ENCODE measurements around the gene CCL2.
"Not testable (repeated sequence)": the region's sequence is repeated elsewhere in the genome, so short reads cannot be mapped to it uniquely, and the experiment has no call there.

The CCL2 gene

DNA sequence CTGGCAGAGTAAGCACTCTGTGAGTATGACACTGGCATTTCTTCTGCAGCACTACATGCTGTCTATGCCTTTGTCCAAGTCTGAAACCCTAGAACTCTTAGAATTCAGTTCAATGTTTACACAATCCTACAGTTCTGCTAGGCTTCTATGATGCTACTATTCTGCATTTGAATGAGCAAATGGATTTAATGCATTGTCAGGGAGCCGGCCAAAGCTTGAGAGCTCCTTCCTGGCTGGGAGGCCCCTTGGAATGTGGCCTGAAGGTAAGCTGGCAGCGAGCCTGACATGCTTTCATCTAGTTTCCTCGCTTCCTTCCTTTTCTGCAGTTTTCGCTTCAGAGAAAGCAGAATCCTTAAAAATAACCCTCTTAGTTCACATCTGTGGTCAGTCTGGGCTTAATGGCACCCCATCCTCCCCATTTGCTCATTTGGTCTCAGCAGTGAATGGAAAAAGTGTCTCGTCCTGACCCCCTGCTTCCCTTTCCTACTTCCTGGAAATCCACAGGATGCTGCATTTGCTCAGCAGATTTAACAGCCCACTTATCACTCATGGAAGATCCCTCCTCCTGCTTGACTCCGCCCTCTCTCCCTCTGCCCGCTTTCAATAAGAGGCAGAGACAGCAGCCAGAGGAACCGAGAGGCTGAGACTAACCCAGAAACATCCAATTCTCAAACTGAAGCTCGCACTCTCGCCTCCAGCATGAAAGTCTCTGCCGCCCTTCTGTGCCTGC lies at the start of gene CCL2:
Gene CCL2 (plus strand): TSS at position 635 of the 730 bp plus-strand sequence. CDS start 65 bp downstream, at position 700.
- no peak for DNase-seq

DNA sequence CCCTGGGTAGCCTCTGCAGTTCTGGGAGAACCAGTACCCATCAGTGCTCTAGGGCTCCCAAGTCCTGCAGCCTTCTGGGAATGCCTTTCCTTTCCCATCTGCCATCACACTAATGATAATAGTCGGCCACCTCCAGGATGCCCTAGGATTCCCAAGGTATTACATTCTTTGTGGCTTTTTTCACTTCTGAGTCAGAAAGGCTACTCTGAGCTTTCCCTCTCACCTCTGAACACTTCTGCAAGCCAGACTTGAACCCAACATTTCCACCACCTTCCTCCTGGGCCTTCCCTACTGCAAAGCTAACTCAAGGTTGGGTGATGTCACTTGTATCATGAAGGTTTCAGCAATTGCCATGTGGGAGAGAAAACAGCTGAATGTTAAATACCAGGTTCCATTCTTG lies 49.7 kb upstream of the CCL2 start:
- no peak for DNase-seq

DNA sequence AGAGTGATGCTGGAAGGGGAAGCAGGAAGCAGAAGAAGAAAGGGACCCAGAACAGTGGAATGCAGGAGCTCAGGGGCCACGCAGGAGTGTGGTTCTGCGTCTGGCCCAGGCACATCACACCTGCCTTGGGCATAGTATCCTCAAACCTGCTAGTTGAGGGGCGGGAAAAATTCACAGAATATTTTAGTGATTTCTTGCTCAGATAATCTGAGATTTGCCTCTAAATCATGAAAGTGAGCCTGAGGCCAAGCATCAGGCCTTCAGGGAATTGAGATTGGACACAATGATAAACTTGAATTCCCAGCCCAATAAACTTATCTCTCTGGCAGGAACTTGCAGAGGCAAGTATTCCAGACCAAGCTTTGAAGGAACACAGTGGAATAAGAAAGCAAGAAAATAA lies 48.5 kb upstream of the CCL2 start:
- no peak for DNase-seq

DNA sequence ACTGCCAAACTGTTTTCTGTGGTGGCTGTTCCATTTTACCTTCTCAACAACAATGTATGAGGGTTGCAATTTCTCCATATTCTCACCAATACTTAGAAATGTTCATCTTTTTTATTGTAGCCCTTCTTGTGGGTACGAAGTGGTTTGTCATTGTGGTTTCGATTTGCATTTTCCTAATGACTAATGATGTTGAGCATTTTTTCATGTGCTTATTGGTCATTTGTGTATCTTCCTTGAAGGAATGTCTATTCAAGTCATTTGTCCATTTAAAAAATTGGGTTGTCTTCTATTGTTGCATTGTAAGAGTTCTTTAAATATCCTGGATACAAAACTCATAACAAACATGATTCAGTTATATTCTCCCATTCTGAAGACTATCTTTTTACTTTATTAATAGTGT lies 47.5 kb upstream of the CCL2 start:
- DNase-seq, result no peak

DNA sequence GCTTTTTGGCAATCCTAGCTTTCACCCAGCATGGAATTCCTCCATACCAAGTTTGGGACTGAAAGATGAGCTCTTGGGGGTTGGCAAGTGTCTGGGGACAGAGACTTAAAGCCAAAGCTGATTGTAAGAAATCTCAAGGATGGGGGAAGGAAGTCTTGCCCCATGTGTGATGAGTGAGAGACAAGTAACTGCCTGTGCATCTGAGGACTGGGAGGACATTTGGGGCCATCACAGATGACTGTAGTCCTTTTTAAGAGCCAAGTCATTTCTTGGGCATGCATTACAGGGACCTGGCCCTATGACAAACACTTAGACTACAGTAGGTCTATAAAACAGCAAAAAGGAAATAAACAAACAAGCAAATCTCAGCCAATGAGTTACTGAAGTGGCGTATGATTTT lies 36.3 kb upstream of the CCL2 start:
- DNase-seq, result no peak

DNA sequence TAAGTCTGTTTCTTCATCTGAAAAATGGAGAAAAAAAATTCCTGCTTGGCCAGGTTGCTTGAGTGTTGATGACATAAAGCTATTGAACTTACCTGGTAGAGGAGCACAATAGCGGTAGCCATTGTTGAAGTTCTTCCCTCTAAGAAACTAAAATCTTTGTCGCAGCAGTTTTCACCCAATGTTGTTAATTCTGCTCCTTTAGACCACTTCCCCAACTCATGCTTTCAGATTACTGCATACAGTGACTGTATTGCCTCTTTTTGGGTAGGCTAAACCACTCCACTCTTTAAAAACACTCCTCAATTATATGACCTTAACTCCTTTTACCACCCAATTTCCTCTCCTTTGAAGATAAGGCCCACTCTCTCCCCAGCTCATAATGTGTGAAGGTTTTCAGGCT lies 35.7 kb upstream of the CCL2 start:
- DNase-seq, result no peak

DNA sequence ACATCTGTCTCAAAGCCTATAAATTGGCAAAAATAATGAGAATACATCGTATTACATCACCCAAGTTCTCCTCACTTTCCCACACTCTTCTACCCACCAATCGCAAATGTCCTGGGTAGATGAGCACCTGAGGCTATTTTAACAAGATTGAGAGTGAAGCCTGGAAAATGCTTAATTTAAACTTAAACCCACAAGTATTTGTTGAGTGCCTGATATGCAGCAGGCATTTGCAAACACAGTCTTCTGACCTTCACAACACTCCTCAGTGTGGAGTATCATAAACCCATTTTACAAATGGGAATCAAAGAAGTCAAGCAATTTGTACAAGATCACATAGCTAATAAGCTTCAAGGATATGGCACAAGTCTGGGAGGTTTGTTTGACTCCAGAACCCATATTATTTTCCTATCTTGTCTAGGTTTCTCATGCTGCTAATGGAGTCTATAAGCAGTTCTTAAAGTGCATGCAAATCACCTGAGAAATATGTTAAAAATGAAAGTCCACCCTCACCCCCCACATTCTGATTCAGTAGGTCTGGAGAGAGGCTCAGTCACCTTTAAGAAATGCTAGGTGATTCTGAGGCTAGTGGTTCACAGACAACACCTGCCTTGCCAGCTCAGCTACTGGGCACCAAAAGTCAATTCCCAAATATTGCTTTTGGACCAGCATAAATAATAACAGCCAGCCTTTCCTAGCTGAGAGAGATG lies 34.9 kb upstream of the CCL2 start:
- DNase-seq, result no peak

DNA sequence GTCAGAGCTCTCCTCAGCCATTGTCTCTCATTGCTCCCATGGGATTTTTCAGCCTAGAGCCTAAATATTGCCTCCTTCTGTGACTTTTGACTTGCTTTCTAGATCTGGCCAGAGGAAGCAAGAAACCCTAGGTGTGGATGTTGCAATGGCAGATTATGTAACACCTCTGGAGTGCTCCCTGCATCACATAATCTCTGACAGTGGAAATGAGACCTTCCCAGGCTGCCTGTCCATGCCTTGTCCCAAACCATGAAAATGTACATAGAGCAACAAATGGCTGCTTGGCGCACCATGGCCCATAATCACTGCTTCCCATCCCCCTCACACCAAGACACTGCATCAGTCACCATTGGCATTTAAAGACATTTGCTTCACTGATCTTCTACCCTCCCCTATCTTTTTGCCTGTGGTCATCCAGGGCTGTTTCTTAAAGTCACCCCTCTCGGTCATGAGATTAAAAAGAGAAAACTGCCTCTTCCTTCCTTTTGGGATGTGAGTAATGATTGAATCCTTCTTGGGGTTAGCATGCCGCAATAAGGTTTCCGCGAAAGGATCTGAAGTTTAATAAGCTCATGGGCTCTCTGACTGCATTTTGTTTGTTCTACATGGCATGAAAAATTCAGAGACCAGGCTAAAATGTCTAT lies 34.2 kb upstream of the CCL2 start:
- no peak for DNase-seq

DNA sequence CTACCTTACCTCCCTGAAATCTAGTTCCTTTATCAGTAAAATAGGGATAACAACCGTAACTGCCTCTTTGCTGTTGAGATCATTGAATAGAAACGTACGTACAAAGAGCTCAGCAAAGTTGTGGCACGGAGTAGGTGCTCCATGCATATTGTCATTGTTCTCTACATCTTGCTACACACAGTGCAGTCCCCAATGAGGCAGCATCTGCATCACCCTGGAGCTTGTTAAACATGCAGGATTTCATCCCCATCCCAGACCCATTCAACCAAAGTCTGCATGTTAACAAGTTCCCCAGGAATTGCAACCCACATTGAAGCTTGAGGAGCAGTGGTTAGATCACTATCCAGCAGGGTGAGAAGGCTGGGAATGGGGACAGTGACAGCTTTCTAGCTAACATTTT lies 33.7 kb upstream of the CCL2 start:
- no peak for DNase-seq

DNA sequence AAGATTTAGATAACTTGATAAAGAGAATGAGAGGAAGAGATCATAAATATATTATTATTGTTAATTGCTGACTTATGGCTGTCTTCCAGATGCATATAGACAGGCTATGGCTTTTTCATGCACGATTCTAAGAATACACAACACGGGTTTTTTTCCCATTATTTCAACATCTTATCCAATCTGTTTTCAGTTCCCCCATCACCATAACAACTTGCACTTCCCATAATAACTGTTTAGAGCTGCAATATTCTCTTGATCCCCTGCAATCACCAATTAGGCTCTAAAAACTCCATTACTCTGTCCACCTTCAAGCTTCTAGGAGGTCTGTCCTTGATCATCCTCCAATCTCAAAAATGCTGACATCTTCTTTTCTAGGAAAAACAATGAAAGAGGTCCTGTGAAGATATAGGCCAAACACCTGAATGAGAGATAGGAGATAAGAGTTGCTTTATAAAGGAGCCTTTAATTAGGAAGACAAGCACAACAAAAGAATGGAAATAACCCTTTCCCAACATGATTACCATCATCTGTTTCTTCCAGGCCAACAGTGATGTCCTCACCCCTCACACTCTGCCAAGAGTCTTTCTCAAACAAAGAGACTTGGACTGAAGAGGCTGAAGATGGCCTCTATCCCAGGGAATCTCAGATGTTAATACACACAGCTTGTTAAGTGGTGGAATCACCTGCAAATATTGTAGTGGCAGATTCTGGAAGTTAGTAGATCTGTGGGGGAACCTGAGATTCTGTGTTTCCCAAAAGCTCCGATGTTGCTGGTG lies 32.2 kb upstream of the CCL2 start:
- DNase-seq, result no peak

DNA sequence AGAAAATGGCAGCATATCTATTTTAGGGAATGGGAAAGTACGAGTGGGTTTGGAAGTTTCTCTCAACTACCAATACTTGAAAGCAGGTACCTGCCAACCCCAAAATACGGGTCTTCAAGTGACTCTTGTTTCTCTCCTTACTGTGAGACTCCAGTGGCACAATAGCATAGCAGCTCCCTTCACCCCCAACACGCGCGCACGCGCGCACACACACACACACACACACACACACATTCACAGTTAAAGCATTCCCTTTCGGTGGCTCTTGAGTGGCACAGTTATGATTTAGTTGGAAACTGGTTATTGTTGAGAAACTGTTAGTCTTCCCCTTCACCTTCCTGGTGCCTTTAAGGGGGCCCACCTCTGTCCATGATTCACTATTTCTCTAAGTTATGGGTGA lies 30.0 kb upstream of the CCL2 start:
- DNase-seq, result no peak

DNA sequence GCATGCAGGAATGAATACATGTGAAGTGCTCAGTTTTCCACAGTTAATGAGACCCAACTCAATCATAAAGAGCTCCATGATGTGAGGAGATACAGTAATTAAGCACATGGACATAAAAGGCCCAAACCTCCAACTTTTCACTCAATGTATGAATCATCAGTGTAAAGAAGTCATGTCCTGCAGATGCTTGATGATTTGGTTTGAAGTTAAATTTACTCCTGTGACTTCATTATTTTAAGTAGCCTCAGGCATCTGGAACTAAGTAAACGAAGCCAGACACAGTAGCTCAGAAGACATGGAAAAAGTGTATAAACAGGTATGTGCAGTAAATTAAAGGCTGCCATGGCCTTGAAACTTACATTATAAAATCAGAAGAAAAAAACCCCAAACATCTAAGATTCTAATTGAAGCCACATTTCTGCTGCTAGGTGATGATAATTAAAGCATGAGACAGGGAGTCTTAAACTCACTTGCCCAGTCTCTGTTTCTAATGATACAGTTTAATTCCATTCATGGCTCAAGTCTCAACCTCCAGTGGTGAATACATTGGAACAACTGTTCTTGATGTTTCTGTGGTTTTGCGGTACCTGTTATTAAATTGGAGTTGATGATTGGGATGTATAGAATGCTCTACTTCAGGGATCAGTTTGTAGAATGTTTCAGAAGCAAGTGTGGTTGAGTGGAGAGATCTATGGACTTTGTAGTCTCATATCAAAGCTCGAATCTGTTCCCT lies 28.9 kb upstream of the CCL2 start:
- no peak for DNase-seq

DNA sequence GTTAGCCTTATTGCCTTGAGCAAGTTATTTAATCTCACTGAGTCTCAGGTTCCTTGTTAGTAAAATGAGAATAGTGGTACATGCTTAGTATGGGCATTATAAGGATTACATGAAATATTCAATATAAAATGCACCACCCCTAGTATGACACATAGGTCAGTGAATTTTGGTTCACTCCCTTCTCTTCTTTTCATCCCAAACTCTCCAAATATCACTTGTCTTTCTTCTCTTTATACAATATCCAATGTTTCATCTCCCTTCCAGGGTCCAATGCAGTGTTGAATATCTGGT lies 28.4 kb upstream of the CCL2 start:
- no peak for DNase-seq

DNA sequence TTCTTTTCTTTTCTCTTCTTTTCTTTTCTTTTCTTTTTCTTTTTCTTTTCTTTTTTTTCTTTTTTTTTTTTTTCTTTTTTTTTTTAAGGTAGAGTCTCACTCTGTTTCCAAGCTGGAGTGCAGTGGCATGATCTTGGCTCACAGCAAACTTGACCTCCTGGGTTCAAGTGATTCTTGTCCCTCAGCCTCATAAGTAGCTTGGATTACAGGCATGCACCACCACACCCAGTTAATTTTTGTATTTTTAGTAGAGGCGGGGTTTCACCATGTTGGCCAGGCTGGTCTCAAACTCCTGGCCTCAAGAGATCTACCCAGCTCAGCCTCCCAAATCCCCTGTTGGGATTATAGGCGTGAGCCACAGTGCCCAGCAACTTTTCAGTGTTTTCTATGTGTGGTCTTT lies 27.8 kb upstream of the CCL2 start:
- not testable (repeated sequence) for DNase-seq

DNA sequence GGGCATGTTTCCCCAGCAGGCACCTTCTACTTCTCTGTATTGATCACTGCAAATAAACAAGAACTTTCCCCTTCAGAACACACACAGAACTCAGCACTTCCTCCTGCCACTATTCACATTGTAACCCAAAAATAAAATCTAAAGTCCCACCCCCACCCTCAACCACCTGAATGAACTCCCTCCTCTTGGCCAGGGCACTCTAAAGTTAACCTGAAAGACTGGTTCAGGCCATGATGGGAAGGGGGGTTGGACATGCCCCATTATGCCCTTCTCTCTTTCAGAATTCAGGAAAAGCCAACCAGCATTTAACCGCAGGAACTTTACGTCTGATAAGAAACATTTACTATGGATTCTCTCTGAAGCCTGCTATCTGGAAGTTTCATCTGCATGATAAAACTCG lies 27.4 kb upstream of the CCL2 start:
- DNase-seq, result no peak

DNA sequence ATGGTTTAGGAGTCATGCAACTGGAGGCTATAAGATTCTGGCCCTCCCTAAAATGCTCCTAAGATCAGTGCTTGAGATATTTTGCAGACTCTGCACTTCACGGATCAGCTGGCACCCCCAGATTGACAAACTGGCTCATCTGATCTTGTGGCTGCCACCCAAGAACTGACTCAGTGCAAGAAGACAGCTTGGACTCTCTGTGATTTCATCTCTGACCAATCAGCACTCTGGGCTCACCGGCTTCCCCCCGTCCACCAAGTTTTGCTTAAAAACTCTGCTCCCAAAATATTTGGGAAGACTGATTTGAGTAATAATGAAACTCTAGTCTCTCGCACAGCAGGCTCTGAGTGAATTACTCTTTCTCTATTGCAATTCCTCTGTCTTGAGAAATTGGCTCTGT lies 26.3 kb upstream of the CCL2 start:
- DNase-seq, result no peak

DNA sequence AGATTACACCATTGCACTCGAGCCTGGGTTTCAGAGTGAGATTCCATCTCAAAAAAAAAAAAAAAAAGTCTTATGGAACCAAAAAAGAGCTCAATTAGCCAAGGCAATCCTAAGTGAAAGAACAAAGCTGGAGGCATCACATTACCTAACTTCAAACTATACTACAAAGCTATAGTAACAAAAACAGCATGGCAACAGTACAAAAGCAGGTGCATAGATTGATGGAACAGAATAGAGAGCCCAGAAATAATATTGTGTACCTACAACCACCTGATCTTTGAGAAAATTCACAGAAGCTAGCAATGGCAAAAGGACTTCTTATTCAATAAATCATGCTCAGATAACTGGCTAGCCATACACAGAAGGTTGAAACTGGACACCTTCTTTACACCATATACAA lies 24.7 kb upstream of the CCL2 start:
- DNase-seq, result no peak

DNA sequence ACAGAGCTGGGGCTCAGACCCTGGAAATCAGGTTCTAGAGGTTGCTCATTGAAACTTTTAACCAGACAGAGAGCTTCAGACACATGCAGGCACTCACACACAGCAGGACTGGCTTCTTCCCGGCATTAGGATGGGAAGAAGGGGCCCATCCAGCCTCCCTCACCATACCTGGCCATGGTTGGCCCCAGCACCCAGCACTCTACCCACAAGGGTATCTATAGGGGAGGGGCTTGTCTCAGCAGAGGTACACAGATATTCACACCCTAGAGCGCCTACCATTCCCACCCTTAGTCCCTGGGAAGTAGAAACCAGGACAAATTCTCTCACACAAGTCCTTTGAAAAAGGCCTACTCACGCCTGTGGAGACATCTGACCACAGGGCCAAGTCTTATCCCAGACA lies 20.5 kb upstream of the CCL2 start:
- no peak for DNase-seq

DNA sequence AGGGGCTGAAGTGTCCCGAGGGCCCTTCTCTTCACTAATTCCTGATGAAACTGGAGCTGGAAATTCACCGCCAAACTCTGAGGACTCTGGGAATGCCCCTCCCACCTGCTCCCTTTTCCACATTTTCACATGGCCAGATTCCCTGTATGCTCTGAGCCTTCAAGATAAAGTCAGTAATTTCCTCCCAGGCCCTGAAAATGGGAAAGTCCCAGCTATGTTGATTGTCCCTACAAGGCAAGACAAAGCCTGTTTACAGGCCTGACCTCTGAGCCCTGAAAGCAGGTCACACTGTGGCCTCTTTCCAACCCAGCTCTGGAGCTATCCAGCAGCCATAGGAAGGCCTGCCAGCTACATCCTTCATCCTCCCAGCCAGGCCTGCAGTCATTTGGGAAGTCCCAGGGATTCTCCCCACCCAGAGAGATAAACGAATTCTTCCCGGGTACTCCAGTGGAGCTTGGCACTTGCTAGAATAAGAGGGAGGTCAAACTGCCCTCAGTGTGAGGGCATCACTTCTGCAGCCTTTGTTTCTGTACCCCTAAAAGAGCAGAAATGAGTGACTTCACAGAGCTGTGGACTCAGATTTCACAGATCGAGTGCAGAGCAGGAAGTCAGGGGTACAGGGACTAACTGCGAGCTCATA lies 19.6 kb upstream of the CCL2 start:
- DNase-seq, result no peak

DNA sequence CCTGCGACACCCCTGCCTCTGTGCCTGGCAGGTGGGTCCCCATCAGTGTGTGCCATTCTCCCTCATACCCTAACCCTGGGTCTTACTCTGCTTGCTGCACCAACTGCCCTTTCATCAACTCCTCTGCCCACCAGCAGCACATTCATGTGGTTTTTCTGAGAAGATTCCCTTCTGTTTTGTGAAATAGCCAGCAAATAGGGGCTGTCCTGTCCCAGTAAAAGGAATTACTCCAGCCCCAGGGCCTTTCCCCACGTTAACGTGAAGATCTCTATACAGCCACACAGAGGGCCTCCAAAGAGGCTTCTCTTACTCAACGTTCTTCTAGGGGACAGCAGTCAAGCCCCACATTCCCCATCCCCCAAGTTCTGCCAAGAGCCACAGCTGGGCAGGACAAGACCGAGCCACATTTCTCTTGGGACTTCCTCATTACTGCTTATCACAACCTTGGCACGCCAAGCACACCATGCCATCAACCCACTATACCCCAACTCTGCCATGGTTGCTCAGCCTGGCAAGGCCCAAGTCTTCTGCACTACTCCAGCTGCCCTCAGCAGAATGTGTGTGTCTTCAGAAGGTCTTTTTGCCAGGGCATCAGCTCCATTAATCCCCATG lies 18.7 kb upstream of the CCL2 start:
- no peak for DNase-seq

DNA sequence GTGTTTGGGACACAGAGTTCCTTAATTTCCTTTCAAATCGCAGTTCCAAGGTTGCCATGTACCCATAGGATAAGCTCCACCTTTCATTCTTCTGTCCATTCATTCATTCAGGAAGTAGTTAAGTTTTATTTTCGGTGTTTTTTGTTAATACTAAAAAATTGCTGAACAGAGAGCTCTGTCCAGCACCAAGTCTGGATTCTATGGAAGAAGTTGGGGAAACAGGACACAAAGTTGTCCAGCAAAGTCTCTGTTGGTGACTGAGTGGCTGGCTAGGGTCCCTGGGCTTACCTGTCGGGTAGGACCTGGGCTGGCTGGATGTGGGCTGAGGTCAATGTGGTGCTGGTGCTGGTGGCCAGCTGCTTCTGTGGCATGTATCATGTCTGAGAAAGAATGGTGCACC lies 17.6 kb upstream of the CCL2 start:
- DNase-seq, result no peak

DNA sequence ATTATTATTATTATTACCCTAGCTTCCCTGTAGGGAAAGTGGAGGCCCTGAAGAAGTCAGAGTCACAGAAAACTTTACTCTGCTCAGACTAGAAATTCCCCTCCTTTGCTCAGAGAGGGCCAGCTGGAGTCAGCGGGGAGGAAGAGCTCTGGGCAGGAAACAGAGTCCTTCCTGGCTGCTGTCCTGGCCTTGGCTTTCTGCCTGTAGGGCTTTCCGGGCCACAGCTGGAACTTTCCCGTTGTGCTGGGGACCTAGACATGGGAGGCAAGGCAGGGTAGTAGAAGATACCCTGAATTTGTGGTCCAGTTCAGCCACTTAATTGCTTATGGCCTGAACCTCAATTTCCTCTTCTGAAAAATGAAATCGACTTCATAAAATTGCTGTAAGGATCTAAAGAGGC lies 14.0 kb upstream of the CCL2 start:
- no peak for DNase-seq

Measured in NCI-H1436 treated with DMSO at 0.1 percent for 48 hours (cell line).